SK-N-MC (cell line): Measurements from ENCODE around the gene KCNQ1.

Experiments
- EZH2 ChIP-seq: fragments of 200-600 bp; sonication (generic); IDR thresholded peaks from one replicate; pipeline ENCODE4 v1.6.1; 2017; ENCODE audit warnings: antibody characterized with exemption
- FOXP2 ChIP-seq: optimal IDR thresholded peaks from 2 replicates; pipeline ENCODE3; 2011; ENCODE audit warnings: mild to moderate bottlenecking, moderate library complexity; ENCODE audit not compliant: insufficient read depth; ENCODE audit errors: extremely low read length, control extremely low read depth
- POLR2AphosphoS5 ChIP-seq: IDR thresholded peaks from 2 replicates; pipeline ENCODE4 v1.6.1; 2012; ENCODE audit warnings: mild to moderate bottlenecking, low read depth, low read length, borderline replicate concordance

DNA sequence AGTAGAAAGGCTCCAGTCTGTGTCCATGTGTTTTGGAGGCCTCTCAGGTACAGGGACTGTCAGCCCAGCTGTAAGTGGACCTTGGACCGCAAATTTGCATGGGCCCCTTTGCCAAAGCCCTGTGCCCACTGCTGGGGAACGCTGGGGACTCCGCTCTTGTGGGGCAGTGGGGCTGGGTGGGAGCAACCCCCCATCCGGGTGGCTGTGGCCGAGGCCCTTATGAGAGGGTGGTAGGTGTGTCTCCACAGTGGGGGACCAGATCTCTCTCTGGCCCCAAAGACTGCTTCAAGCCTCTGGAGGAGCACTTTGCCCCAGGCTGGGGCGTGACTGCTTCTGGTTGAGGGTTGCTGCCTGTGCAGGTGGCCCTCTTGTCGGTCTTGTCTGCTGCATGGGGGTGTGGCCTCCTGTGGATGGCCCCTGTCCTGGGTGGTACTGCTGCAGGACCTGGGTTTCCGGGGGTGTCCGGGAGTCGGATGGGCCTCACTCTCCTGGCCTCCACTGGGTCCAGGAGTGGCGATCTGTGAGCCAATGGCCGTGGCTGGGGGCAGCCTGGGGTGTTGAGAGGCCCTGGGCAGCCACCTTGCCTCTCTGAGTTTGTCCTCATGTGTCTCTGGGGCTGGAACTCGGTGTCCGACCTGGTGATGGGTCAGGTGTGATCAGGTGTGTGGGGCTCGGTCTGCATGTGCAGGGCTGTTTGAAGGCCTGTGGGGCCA lies 15.9 kb downstream of the KCNQ1 start:
- no peak for TF ChIP-seq EZH2
- no peak for TF ChIP-seq POLR2AphosphoS5
- TF ChIP-seq FOXP2: no peak
